ENCODE measurements around the gene INPP5F.

GRCh38 chr10:119812684-119813083, 86.8 kb downstream of the INPP5F start:
- TF ChIP-seq CTCF (IDR thresholded peaks at IDR 0.05) (no peak), ZFX (IDR thresholded peaks at IDR 0.05; ENCODE audit: borderline replicate concordance) (no peak)
